22Rv1 (cell line): Measurements from ENCODE around the gene TAF1C.

Experiments
- ZFX ChIP-seq: fragments of 450-650 bp; IDR thresholded peaks from 2 replicates; pipeline ENCODE4 v1.6.1; 2017; ENCODE audit warnings: antibody characterized with exemption, borderline replicate concordance
- TF ChIP-seq, protein P1 (sequence below): fragments of 450-650 bp; IDR thresholded peaks from 2 replicates; pipeline ENCODE4 v1.5.1; 2017; ENCODE audit warnings: mild to moderate bottlenecking

- TF ChIP-seq, protein P1, sequence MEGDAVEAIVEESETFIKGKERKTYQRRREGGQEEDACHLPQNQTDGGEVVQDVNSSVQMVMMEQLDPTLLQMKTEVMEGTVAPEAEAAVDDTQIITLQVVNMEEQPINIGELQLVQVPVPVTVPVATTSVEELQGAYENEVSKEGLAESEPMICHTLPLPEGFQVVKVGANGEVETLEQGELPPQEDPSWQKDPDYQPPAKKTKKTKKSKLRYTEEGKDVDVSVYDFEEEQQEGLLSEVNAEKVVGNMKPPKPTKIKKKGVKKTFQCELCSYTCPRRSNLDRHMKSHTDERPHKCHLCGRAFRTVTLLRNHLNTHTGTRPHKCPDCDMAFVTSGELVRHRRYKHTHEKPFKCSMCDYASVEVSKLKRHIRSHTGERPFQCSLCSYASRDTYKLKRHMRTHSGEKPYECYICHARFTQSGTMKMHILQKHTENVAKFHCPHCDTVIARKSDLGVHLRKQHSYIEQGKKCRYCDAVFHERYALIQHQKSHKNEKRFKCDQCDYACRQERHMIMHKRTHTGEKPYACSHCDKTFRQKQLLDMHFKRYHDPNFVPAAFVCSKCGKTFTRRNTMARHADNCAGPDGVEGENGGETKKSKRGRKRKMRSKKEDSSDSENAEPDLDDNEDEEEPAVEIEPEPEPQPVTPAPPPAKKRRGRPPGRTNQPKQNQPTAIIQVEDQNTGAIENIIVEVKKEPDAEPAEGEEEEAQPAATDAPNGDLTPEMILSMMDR = no peak
- no peak for TF ChIP-seq ZFX
Measured at GRCh38 chr16:84161801-84162200, 25.1 kb downstream of the TAF1C start.
